Thyroid gland (tissue), 4 donors: Measurements from ENCODE around the gene CRYL1.

Experiments
- POLR2A ChIP-seq, 2 donors: fragments of 450-650 bp; IDR thresholded peaks; one replicate each; pipeline ENCODE4 v1.6.1; 2017; ENCODE audit warnings: antibody characterized with exemption in 2 of 2, mild to moderate bottlenecking in 2 of 2, moderate library complexity in 1 of 2
- TF ChIP-seq, protein P1 (sequence below), 6 experiments: fragments of 200-600 bp in 3 of 6; fragments of 450-650 bp in 3 of 6; sonication (generic) in 3 of 6; IDR thresholded peaks; one replicate each; pipeline ENCODE4 v1.5.1; 2016 to 2019; ENCODE audit warnings: antibody characterized with exemption in 6 of 6, mild to moderate bottlenecking in 2 of 6, inconsistent platforms in 1 of 6, moderate library complexity in 1 of 6

DNA sequence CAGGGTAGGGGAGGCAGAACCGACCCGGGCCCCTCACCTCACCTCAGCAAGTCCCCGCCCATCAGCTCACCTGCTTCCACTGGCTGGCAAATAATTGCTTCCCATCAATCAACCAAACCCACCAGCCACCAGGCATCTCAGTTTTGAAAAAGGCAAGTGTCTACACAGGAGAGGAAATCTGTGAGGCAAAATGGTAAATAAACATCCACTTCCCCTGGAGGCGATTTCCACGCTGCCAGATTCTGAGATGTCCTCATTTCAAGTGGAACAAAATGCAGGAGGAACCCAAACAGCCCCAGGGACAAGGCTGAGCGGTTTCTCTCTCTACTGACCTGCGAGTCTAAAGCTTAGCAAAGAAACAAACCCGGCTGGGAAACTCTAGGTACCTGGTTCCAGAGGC is 117.5 kb downstream of the CRYL1 start:
- TF ChIP-seq, protein P1, sequence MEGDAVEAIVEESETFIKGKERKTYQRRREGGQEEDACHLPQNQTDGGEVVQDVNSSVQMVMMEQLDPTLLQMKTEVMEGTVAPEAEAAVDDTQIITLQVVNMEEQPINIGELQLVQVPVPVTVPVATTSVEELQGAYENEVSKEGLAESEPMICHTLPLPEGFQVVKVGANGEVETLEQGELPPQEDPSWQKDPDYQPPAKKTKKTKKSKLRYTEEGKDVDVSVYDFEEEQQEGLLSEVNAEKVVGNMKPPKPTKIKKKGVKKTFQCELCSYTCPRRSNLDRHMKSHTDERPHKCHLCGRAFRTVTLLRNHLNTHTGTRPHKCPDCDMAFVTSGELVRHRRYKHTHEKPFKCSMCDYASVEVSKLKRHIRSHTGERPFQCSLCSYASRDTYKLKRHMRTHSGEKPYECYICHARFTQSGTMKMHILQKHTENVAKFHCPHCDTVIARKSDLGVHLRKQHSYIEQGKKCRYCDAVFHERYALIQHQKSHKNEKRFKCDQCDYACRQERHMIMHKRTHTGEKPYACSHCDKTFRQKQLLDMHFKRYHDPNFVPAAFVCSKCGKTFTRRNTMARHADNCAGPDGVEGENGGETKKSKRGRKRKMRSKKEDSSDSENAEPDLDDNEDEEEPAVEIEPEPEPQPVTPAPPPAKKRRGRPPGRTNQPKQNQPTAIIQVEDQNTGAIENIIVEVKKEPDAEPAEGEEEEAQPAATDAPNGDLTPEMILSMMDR (IDR thresholded peaks at IDR 0.05), result no peak
- no peak for TF ChIP-seq POLR2A (IDR thresholded peaks at IDR 0.05)
